SK-N-SH (cell line): ENCODE results near the gene DUSP1. TPM values are rescaled to one million over a fixed set of nuclear protein-coding genes. Genes with fewer than 3 reads are reported as not detected.

Experiments
- CTCF ChIA-PET: fragments of 300-600, 350-600 bp; formaldehyde crosslinking; extraction: SDS; loops from one replicate; lab custom pipeline; 2021; lab: Yijun Ruan, JAX
- POLR2A ChIA-PET: fragments of 350-600 bp; sonication (Branson Sonifier 250); formaldehyde crosslinking; extraction: SDS; loops from one replicate; lab custom pipeline; 2020; ENCODE audit warnings: antibody characterized with exemption, inconsistent platforms; lab: Yijun Ruan, JAX
- DNase-seq: peaks from one replicate; pipeline ENCODE4 v3.0.0; 2012
- H2AFZ ChIP-seq: fragments of 200-600 bp; sonication (generic); 2 replicates; pipeline ENCODE4 v1.8.1; 2016; ENCODE audit warnings: antibody characterized with exemption, mild to moderate bottlenecking, low read depth
- H3F3A ChIP-seq: fragments of 200-600 bp; sonication (generic); replicated peaks from 2 replicates; pipeline ENCODE3; 2016; ENCODE audit warnings: antibody characterized with exemption, mild to moderate bottlenecking; ENCODE audit not compliant: insufficient read depth
- H3K27ac ChIP-seq, 2 experiments: fragments of 200-500 bp in 1 of 2; fragments of 200-600 bp in 1 of 2; sonication (Bioruptor generic) in 1 of 2; sonication (generic), shearing (Covaris generic) in 1 of 2; 2 replicates each; pipeline versions ENCODE4 v1.5.1 to v1.6.1; 2014 to 2016; ENCODE audit warnings: low read depth in 2 of 2, inconsistent platforms in 1 of 2, low read length in 1 of 2, mild to moderate bottlenecking in 1 of 2, mixed read lengths in 1 of 2
- H3K27me3 ChIP-seq: fragments of 200-600 bp; sonication (generic), shearing (Covaris generic); 2 replicates; pipeline ENCODE4 v1.6.1; 2016; ENCODE audit warnings: mixed run types; ENCODE audit not compliant: insufficient read depth
- H3K36me3 ChIP-seq, 2 experiments: fragments of 200-500 bp in 1 of 2; fragments of 200-600 bp in 1 of 2; sonication (Bioruptor generic) in 1 of 2; sonication (generic) in 1 of 2; replicated peaks in 1 of 2; 2 replicates each; pipeline versions ENCODE3 to v1.5.1; 2014 to 2016; ENCODE audit warnings: low read length in 1 of 2, mild to moderate bottlenecking in 1 of 2; ENCODE audit not compliant: insufficient read depth in 2 of 2, control insufficient read depth in 1 of 2
- H3K4me1 ChIP-seq, 2 experiments: fragments of 200-500 bp in 1 of 2; fragments of 200-600 bp in 1 of 2; sonication (Bioruptor generic) in 1 of 2; sonication (generic), shearing (Covaris generic) in 1 of 2; 2 replicates each; pipeline versions ENCODE4 v1.5.1 to v1.6.1; 2014 to 2016; ENCODE audit warnings: low read depth in 1 of 2, low read length in 1 of 2, mixed run types in 1 of 2; ENCODE audit not compliant: insufficient read depth in 2 of 2, control insufficient read depth in 1 of 2
- H3K4me2 ChIP-seq: fragments of 200-600 bp; sonication (generic), shearing (Covaris generic); 2 replicates; pipeline ENCODE4 v1.6.1; 2017; ENCODE audit warnings: mixed run types
- H3K4me3 ChIP-seq, 2 experiments: fragments of 200-500 bp in 1 of 2; fragments of 200-600 bp in 1 of 2; sonication (Bioruptor generic) in 1 of 2; sonication (generic), shearing (Covaris generic) in 1 of 2; 2 replicates each; pipeline versions ENCODE4 v1.5.1 to v1.8.1; 2014 to 2016; ENCODE audit warnings: low read depth in 2 of 2, inconsistent platforms in 1 of 2, low read length in 1 of 2, mild to moderate bottlenecking in 1 of 2, mixed read lengths in 1 of 2, moderate library complexity in 1 of 2
- H3K79me2 ChIP-seq: fragments of 200-600 bp; sonication (generic); 2 replicates; pipeline ENCODE4 v1.8.1; 2017; ENCODE audit warnings: mild to moderate bottlenecking; ENCODE audit not compliant: insufficient read depth
- H3K9ac ChIP-seq: fragments of 200-600 bp; sonication (generic); 2 replicates; pipeline ENCODE4 v1.6.1; 2017; ENCODE audit warnings: mixed run types
- H3K9me2 ChIP-seq: fragments of 200-600 bp; sonication (generic); 2 replicates; pipeline ENCODE4 v1.6.1; 2017; ENCODE audit warnings: mixed run types
- H3K9me3 ChIP-seq: fragments of 200-600 bp; sonication (generic); 2 replicates; pipeline ENCODE4 v1.6.1; 2017; ENCODE audit warnings: mixed run types, mild to moderate bottlenecking, moderate library complexity
- H4K20me1 ChIP-seq: fragments of 200-600 bp; sonication (generic); 2 replicates; pipeline ENCODE4 v1.6.1; 2017; ENCODE audit warnings: mild to moderate bottlenecking, mixed run types; ENCODE audit not compliant: insufficient read depth
- ELF1 ChIP-seq: IDR thresholded peaks from 2 replicates; pipeline ENCODE4 v1.4.0; 2012
- FOSL2 ChIP-seq: IDR thresholded peaks from 2 replicates; pipeline ENCODE4 v1.4.0; 2012; ENCODE audit warnings: low read depth, mild to moderate bottlenecking, moderate library complexity, borderline replicate concordance
- FOXJ3 ChIP-seq: sonication (generic); formaldehyde crosslinking; IDR thresholded peaks from 2 replicates; pipeline ENCODE4 v1.5.1; 2020; ENCODE audit warnings: mild to moderate bottlenecking, missing genetic modification reagents
- FOXM1 ChIP-seq: IDR thresholded peaks from 2 replicates; pipeline ENCODE4 v1.4.0; 2012; ENCODE audit warnings: low read depth, mild to moderate bottlenecking
- GABPA ChIP-seq: IDR thresholded peaks from 2 replicates; pipeline ENCODE4 v1.4.0; 2012; ENCODE audit warnings: low read depth, mild to moderate bottlenecking
- JUND ChIP-seq: IDR thresholded peaks from 2 replicates; pipeline ENCODE4 v1.4.0; 2012
- MAX ChIP-seq: IDR thresholded peaks from 2 replicates; pipeline ENCODE4 v1.4.0; 2012; ENCODE audit warnings: low read depth
- NFIC ChIP-seq: IDR thresholded peaks from 2 replicates; pipeline ENCODE4 v1.4.0; 2012; ENCODE audit warnings: borderline replicate concordance
- RAD21 ChIP-seq: IDR thresholded peaks from 2 replicates; pipeline ENCODE4 v1.6.1; 2012; ENCODE audit warnings: mild to moderate bottlenecking, low read length
- RXRA ChIP-seq: IDR thresholded peaks from 2 replicates; pipeline ENCODE4 v1.4.0; 2012; ENCODE audit warnings: low read depth, mild to moderate bottlenecking, borderline replicate concordance
- SMC3 ChIP-seq: IDR thresholded peaks from 2 replicates; pipeline ENCODE4 v1.6.1; 2012; ENCODE audit warnings: low read depth, low read length, improper control_type of control experiment
- TEAD4 ChIP-seq: IDR thresholded peaks from 2 replicates; pipeline ENCODE4 v1.4.0; 2012; ENCODE audit warnings: mild to moderate bottlenecking, borderline replicate concordance; ENCODE audit not compliant: insufficient read depth
- USF1 ChIP-seq: IDR thresholded peaks from 2 replicates; pipeline ENCODE4 v1.4.0; 2012; ENCODE audit warnings: low read depth, borderline replicate concordance
- ZBTB33 ChIP-seq: IDR thresholded peaks from 2 replicates; pipeline ENCODE4 v1.4.0; 2012; ENCODE audit warnings: low read depth, borderline replicate concordance
- WGBS: methylation state at CpG from one replicate; pipeline ENCODE4 v1.1.6; 2017; ENCODE audit warnings: low lambda C conversion rate; 5-methylcytosine and 5-hydroxymethylcytosine counted together
- polyA plus RNA-seq, 3 experiments: library from polyadenylated mRNA; depleted of rRNA; stranded (reverse); fragments of >200 nt; gene quantifications; 2 replicates each; pipeline ENCODE4 v1.2.3, GENCODE V29; 2012

The DUSP1 gene
- polyA plus RNA-seq, 1 of the 3 experiments (the other 2 are of a cell fraction) = 455 TPM

DNA sequence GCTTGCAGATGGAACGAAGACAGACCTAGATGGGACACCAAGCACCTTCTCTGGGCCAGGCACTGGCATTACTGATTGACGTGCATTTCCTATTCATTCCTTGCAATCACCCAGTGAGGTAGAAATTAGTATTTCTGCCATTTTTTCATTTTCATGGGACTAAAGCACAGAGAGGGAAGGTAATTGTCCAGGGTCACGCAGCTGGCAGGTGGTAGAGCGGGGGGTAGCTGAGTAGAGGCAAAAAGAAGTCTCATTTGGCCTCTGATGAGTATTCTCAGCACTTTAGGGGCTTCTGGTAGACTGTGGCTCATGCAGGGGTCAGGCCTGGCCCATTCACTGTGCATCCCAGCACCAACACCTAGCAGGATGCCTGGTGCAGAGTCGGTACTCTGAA, 19.5 kb upstream of the DUSP1 start:
- ChIA-PET CTCF (interaction anchor here (1.4 kb wide), 2 partner anchors 18 to 76 kb away, joined by 4 to 6 read pairs; no protein-coding TSS in a partner anchor), POLR2A (no interaction called here)

DNA sequence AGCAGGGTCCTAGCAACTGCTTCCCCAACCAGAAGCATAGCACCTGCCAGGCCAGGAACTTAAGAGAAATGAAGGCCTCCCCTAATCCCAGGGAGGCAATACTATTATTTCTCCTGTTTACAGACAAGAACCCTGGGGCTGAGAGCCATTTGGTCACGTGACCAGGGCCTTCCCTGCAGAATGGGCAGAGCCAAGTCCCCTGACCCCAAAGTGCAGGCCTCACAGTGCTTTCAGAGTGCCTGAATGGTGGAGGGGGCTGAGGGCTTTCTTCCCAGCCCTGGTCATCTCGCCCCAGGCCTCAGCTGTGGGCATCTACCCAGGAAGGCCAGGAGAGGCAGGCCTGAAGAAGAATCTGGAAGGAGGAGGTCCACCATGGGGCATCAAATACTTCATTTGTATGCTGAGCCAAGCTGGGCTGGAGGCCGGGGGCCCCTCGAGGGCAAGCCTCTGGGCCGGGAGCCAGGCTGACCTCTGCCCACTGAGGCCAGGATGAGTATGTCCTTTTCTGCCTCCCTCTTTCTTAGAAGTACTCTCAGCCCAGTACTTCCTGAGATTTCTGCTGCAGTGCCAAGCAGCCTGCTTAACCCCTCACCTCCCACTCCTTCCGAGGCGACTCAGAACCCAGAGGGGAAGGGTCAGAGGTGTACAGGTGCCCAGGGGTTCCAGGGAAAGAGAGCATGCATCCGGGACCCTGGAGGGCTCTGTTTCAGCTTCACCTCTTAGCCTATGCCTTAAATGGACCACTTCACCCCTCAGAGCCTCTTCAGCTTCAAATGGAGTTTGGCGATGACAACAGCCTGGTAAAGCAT, 18.9 kb upstream of the DUSP1 start:
- 82% methylated on average over 7 of the region's 9 CpGs for WGBS
- no peak overlapping the region for H3K9ac ChIP-seq

More for the DNA sequence above, 19.5 kb upstream of the DUSP1 start:
- Histone ChIP-seq H3K79me2 (no peaks in the 10 kb centered on the region), H3K4me3 (no peak overlapping the region), H3K9ac (no peak overlapping the region), H3K36me3 (no peaks in the 10 kb centered on the region), H3K27ac (no peak overlapping the region)
- TF ChIP-seq FOXM1 = no peak
- no peak for TF ChIP-seq GABPA
- TF ChIP-seq ELF1 = no peak
- no peak for TF ChIP-seq RXRA
- TF ChIP-seq TEAD4 = no peak
- no peak for TF ChIP-seq JUND
- no peak for TF ChIP-seq FOXJ3 (CRISPR knock-in tag)
- TF ChIP-seq SMC3 = no peak
- no peak for TF ChIP-seq MAX
- TF ChIP-seq, all 33 proteins: peak for 0
- WGBS = 95% methylated on average over 5 of the region's 5 CpGs
- Histone ChIP-seq H3K4me1 (peaks cover 0 to 9% of the 10 kb centered on the region in 2 experiments; a peak in 2 of 4 replicates), H3F3A (no peaks in the 10 kb centered on the region), H4K20me1 (no peaks in the 10 kb centered on the region), H3K4me2 (no peak overlapping the region), H3K27me3 (no peaks in the 10 kb centered on the region), H3K9me3 (no peaks in the 10 kb centered on the region), H3K9me2 (no peaks in the 10 kb centered on the region), H2AFZ (no peak overlapping the region)
- DNase-seq = no peak

More for the DNA sequence above, 18.9 kb upstream of the DUSP1 start:
- H3K27ac ChIP-seq = no peak overlapping the region
- no peaks in the 10 kb centered on the region for H3K9me2 ChIP-seq
- ChIA-PET CTCF (interaction anchor here (1.4 kb wide), 3 partner anchors 18 to 75 kb away, joined by 4 to 6 read pairs (median 4); no protein-coding TSS in a partner anchor), POLR2A (no interaction called here)
- H3K27me3 ChIP-seq = no peaks in the 10 kb centered on the region
- H3K79me2 ChIP-seq = no peaks in the 10 kb centered on the region
- no peaks in the 10 kb centered on the region for H3K36me3 ChIP-seq
- H4K20me1 ChIP-seq = no peaks in the 10 kb centered on the region
- DNase-seq = no peak
- peaks cover 0 to 9% of the 10 kb centered on the region in 2 experiments; a peak in 2 of 4 replicates for H3K4me1 ChIP-seq
- no peak overlapping the region for H3K4me2 ChIP-seq
- no peak overlapping the region for H3K4me3 ChIP-seq
- TF ChIP-seq ZBTB33 (no peak), NFIC (peak; percentile 52), FOSL2 (0 out of 2 replicates have a peak, but pooled peaks have one; percentile 3), USF1 (peak; percentile 26; the same call in 1 of the 2 replicates), RAD21 (no peak)
- H3F3A ChIP-seq = no peaks in the 10 kb centered on the region
- H3K9me3 ChIP-seq = no peaks in the 10 kb centered on the region
- H2AFZ ChIP-seq = 0 out of 2 replicates have a peak overlapping the region, but pooled peaks have one; percentile 37
